ENCODE data around the gene RPS16.

GRCh38 chr19:39444598-39445195 lies 8.9 kb upstream of the RPS16 start:
- TF ChIP-seq JUND (IDR thresholded peaks at IDR 0.05; ENCODE audit: low read length) (no peak), ATF2 (IDR thresholded peaks at IDR 0.05; ENCODE audit: low read length) (no peak), CTCF (IDR thresholded peaks at IDR 0.05; ENCODE audit: control extremely low read depth in 1 of 3, insufficient read depth in 1 of 3, low read depth in 1 of 3, low read length in 3 of 3) (no peak), RAD21 (IDR thresholded peaks at IDR 0.05 in 1 of 2, conservative IDR thresholded peaks at IDR 0.05 in 1 of 2; ENCODE audit: low read depth in 2 of 2, low read length in 2 of 2) (no peak), RNF2 (IDR thresholded peaks at IDR 0.05; ENCODE audit: borderline replicate concordance, low read depth, low read length, missing control alignments, poor library complexity, severe bottlenecking) (no peak), CHD2 (IDR thresholded peaks at IDR 0.05; ENCODE audit: low read length) (no peak), POLR2AphosphoS5 (IDR thresholded peaks at IDR 0.05; ENCODE audit: low read depth, low read length) (no peak), KDM1A (IDR thresholded peaks at IDR 0.05; ENCODE audit: borderline replicate concordance, low read length) (no peak), SP2 (IDR thresholded peaks at IDR 0.05; ENCODE audit: low read length) (no peak)

Measured in H1 (cell line).